ENCODE measurements around the gene NAP1L5.

The NAP1L5 gene

GRCh38 chr4:88659055-88659889 is 38.4 kb downstream of the NAP1L5 start:
- TF ChIP-seq, protein P1, sequence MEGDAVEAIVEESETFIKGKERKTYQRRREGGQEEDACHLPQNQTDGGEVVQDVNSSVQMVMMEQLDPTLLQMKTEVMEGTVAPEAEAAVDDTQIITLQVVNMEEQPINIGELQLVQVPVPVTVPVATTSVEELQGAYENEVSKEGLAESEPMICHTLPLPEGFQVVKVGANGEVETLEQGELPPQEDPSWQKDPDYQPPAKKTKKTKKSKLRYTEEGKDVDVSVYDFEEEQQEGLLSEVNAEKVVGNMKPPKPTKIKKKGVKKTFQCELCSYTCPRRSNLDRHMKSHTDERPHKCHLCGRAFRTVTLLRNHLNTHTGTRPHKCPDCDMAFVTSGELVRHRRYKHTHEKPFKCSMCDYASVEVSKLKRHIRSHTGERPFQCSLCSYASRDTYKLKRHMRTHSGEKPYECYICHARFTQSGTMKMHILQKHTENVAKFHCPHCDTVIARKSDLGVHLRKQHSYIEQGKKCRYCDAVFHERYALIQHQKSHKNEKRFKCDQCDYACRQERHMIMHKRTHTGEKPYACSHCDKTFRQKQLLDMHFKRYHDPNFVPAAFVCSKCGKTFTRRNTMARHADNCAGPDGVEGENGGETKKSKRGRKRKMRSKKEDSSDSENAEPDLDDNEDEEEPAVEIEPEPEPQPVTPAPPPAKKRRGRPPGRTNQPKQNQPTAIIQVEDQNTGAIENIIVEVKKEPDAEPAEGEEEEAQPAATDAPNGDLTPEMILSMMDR (IDR thresholded peaks at IDR 0.05; ENCODE audit: poor library complexity, severe bottlenecking), result peak; percentile 91
- H3K4me1 ChIP-seq (ENCODE audit: insufficient read depth, poor library complexity, severe bottlenecking), result peaks cover 35% of the 10 kb centered on the region
- no peaks in the 10 kb centered on the region for H3K9me3 ChIP-seq (ENCODE audit: severe bottlenecking)
- DNase-seq (ENCODE audit: low spot score) (no peak), ATAC-seq (ENCODE audit: low read depth) (peak; percentile 92)
- peak overlapping the region; percentile 63 for H3K27ac ChIP-seq (ENCODE audit: poor library complexity, severe bottlenecking)
- no peak overlapping the region for H3K4me3 ChIP-seq (ENCODE audit: severe bottlenecking)
- peaks cover 66% of the 10 kb centered on the region for H3K36me3 ChIP-seq (ENCODE audit: low read depth)
- H3K27me3 ChIP-seq (ENCODE audit: insufficient read depth, poor library complexity, severe bottlenecking), result no peaks in the 10 kb centered on the region

DNA sequence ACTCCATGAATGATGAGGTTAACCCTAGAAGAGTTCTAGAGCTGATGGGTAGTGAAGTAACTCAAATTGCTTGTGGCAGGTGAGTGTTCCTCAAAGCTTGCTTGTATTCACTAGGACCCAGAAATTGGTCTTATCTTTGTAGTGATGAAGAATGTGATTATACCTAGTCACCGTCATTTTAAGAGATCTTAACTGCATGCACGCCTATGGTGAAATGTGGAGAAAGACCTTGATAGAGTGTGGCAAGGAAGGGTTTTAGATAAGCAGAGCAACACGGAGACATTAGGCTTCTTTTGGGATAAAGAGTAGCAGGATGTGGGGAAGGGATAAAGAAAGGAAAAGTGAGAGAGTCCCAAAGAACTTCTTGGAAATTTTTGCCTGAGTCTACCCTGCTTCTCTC is 42.4 kb downstream of the NAP1L5 start:
- DNase-seq (ENCODE audit: low spot score) (no peak), ATAC-seq (ENCODE audit: low read depth) (no peak)
- Histone ChIP-seq H3K9me3 (ENCODE audit: severe bottlenecking) (no peaks in the 10 kb centered on the region), H3K4me3 (ENCODE audit: severe bottlenecking) (no peak overlapping the region), H3K36me3 (ENCODE audit: low read depth) (peaks cover 66% of the 10 kb centered on the region), H3K27ac (ENCODE audit: poor library complexity, severe bottlenecking) (no peak overlapping the region), H3K27me3 (ENCODE audit: insufficient read depth, poor library complexity, severe bottlenecking) (no peaks in the 10 kb centered on the region), H3K4me1 (ENCODE audit: insufficient read depth, poor library complexity, severe bottlenecking) (peaks cover 16% of the 10 kb centered on the region)
- TF ChIP-seq, protein P1 (IDR thresholded peaks at IDR 0.05; ENCODE audit: poor library complexity, severe bottlenecking), result no peak

DNA sequence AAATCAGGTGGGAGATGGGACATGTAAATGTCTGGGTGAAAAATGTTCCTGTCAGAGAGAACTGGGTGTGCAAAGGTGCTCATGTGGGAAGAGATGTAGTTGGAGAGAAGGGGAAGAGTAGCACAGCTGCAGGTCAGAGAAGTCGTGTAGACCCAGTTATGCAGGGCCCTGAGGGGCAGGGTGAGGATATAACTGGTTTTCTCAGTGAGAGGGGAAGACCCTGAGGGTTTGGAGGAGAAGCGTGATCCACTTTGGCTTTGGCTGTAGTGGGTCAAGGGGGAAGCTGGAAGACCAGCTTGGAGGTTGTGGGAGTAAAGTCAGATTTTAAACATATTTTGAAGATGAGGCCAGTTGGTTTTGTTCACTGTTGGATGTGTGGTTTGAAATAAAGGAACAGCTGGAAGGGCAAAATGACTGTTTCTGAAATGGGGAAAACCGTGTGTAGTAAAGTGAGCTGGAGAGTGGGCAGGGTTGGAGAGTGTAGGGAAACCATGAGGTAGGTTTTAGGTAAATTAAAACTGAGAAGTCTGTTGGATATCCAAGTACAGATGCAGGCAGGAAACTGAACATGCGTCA is 44.2 kb downstream of the NAP1L5 start:
- H3K27ac ChIP-seq (ENCODE audit: poor library complexity, severe bottlenecking), result no peak overlapping the region
- H3K36me3 ChIP-seq (ENCODE audit: low read depth), result peaks cover 62% of the 10 kb centered on the region
- DNase-seq (ENCODE audit: low spot score) (no peak), ATAC-seq (ENCODE audit: low read depth) (no peak)
- H3K4me1 ChIP-seq (ENCODE audit: insufficient read depth, poor library complexity, severe bottlenecking), result no peaks in the 10 kb centered on the region
- H3K9me3 ChIP-seq (ENCODE audit: severe bottlenecking), result no peaks in the 10 kb centered on the region
- no peak overlapping the region for H3K4me3 ChIP-seq (ENCODE audit: severe bottlenecking)
- no peaks in the 10 kb centered on the region for H3K27me3 ChIP-seq (ENCODE audit: insufficient read depth, poor library complexity, severe bottlenecking)
- TF ChIP-seq, protein P1 (IDR thresholded peaks at IDR 0.05; ENCODE audit: poor library complexity, severe bottlenecking), result no peak

DNA sequence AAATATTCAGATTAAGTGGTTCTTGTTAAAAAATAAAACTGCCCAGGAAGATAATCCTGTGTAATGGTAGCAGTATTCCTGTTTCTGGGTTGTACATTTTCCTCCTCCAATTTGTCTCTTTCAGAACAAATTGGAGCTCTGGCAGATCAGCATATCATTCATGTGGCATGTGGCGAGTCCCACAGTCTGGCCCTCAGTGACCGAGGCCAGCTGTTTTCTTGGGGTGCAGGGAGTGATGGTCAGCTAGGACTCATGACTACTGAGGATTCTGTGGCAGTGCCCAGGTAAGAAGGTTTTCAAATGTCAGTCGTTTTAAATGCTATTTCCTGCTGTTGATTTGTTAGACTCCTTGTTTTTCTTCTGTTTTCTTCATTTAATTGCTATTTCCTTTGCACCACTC is 47.9 kb downstream of the NAP1L5 start:
- Histone ChIP-seq H3K27ac (ENCODE audit: poor library complexity, severe bottlenecking) (peak overlapping the region; percentile 69), H3K4me1 (ENCODE audit: insufficient read depth, poor library complexity, severe bottlenecking) (peaks cover 22% of the 10 kb centered on the region), H3K4me3 (ENCODE audit: severe bottlenecking) (no peak overlapping the region), H3K9me3 (ENCODE audit: severe bottlenecking) (no peaks in the 10 kb centered on the region), H3K27me3 (ENCODE audit: insufficient read depth, poor library complexity, severe bottlenecking) (no peaks in the 10 kb centered on the region), H3K36me3 (ENCODE audit: low read depth) (peaks cover 33% of the 10 kb centered on the region)
- DNase-seq (ENCODE audit: low spot score) (no peak), ATAC-seq (ENCODE audit: low read depth) (no peak)
- TF ChIP-seq, protein P1 (IDR thresholded peaks at IDR 0.05; ENCODE audit: poor library complexity, severe bottlenecking), result no peak
